OCI-LY3 (cell line): ENCODE measurements around the gene PDLIM4.

Source experiments
- H2AFZ ChIP-seq: fragments of 200-600, 300-600 bp; shearing (Covaris generic); 2 replicates; pipeline ENCODE4 v1.6.0; 2014; ENCODE audit warnings: antibody characterized with exemption, low read depth, low read length
- H3K27ac ChIP-seq: fragments of 200-600, 300-600 bp; sonication (generic); 2 replicates; pipeline ENCODE4 v1.5.1; 2014; ENCODE audit warnings: mild to moderate bottlenecking, low read length, moderate library complexity, mixed read lengths
- H3K27me3 ChIP-seq: fragments of 200-600, 300-600 bp; sonication (generic); 2 replicates; pipeline ENCODE4 v1.6.1; 2014; ENCODE audit warnings: low read depth, low read length, mixed read lengths
- H3K36me3 ChIP-seq: fragments of 200-600, 300-600 bp; sonication (generic); replicated peaks from 2 replicates; pipeline ENCODE3; 2014; ENCODE audit warnings: low read depth, low read length, mixed read lengths
- H3K4me1 ChIP-seq: fragments of 300-600, 200-600 bp; sonication (generic); 2 replicates; pipeline ENCODE4 v1.6.1; 2014; ENCODE audit warnings: low read length, mixed read lengths
- H3K4me2 ChIP-seq: fragments of 200-600, 300-600 bp; sonication (generic); 2 replicates; pipeline ENCODE4 v1.6.1; 2014; ENCODE audit warnings: low read length, mixed read lengths
- H3K4me3 ChIP-seq: fragments of 300-600, 200-600 bp; sonication (generic); 2 replicates; pipeline ENCODE4 v1.5.1; 2014; ENCODE audit warnings: antibody characterized with exemption, mild to moderate bottlenecking, low read length, moderate library complexity
- H3K79me2 ChIP-seq: fragments of 300-600, 200-600 bp; shearing (Covaris generic); 2 replicates; pipeline ENCODE4 v1.6.1; 2014; ENCODE audit warnings: mild to moderate bottlenecking, low read length, mixed read lengths
- H3K9ac ChIP-seq: fragments of 300-600, 200-600 bp; shearing (Covaris generic); 2 replicates; pipeline ENCODE4 v1.6.0; 2014; ENCODE audit warnings: mild to moderate bottlenecking, low read length, moderate library complexity
- H3K9me3 ChIP-seq: fragments of 200-600, 300-600 bp; shearing (Covaris generic); 2 replicates; pipeline ENCODE4 v1.6.1; 2014; ENCODE audit warnings: low read length, mixed read lengths; ENCODE audit not compliant: insufficient read depth
- H4K20me1 ChIP-seq: fragments of 200-600, 300-600 bp; sonication (generic); 2 replicates; pipeline ENCODE4 v1.6.1; 2016; ENCODE audit warnings: low read length, mixed read lengths; ENCODE audit not compliant: insufficient read depth
- EZH2phosphoT487 ChIP-seq: fragments of 200-600 bp; shearing (Covaris generic); IDR thresholded peaks from 2 replicates; pipeline ENCODE4 v1.6.1; 2018; ENCODE audit warnings: antibody characterized with exemption, mixed run types, low read depth
- TF ChIP-seq, protein P1 (sequence below): fragments of 200-600, 300-600 bp; sonication (generic); IDR thresholded peaks from 2 replicates; pipeline ENCODE4 v1.5.1; 2014; ENCODE audit warnings: antibody characterized with exemption, low read length, low read depth

PDLIM4 gene

DNA sequence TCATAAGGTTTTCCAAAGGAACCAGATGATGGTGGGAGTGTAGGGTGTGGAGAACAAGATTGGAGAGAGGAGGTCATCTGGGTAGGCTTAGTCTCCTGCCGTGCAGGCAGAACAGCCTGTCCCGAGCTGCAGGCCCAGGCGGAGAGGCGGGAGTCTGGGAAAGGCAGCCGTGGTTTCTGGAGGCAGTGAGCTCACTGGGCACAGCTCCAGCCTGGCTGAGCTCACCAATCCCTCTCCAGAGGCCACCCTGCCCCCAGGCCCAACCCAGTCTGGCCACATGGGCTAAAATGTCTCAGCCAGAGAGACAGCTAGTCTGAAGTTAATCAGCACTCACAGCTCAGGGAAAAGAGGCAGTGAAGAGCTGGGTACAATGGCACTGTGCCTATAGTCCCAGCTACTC lies 42.2 kb upstream of the PDLIM4 start:
- no peak overlapping the region for H3K27ac ChIP-seq
- no peaks in the 10 kb centered on the region for H3K79me2 ChIP-seq

DNA sequence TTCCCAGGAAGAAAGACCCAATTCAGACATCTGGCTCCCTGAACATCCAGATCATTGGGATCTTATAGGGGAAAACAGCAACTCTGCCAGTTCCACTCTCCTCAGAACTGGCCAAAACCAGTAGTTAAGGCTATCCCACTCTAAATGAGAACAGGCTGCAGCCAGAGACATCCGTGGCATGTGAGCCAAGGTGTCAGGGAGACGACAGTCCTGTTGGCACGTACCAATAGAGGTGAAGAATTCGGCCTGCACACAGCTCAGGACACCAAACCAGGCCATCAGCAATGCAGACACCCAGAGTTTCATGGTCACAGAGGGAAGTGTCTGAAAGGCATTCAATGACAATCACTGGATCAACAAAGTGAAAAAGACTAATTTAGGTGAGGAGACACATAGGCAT lies 39.2 kb upstream of the PDLIM4 start:
- H3K27ac ChIP-seq: no peak overlapping the region
- peaks cover 33% of the 10 kb centered on the region for H3K27me3 ChIP-seq
- TF ChIP-seq EZH2phosphoT487: no peak
- TF ChIP-seq, protein P1, sequence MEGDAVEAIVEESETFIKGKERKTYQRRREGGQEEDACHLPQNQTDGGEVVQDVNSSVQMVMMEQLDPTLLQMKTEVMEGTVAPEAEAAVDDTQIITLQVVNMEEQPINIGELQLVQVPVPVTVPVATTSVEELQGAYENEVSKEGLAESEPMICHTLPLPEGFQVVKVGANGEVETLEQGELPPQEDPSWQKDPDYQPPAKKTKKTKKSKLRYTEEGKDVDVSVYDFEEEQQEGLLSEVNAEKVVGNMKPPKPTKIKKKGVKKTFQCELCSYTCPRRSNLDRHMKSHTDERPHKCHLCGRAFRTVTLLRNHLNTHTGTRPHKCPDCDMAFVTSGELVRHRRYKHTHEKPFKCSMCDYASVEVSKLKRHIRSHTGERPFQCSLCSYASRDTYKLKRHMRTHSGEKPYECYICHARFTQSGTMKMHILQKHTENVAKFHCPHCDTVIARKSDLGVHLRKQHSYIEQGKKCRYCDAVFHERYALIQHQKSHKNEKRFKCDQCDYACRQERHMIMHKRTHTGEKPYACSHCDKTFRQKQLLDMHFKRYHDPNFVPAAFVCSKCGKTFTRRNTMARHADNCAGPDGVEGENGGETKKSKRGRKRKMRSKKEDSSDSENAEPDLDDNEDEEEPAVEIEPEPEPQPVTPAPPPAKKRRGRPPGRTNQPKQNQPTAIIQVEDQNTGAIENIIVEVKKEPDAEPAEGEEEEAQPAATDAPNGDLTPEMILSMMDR: no peak
- H3K4me3 ChIP-seq: no peak overlapping the region
- no peak overlapping the region for H2AFZ ChIP-seq
- H3K36me3 ChIP-seq: no peaks in the 10 kb centered on the region
- no peak overlapping the region for H3K9ac ChIP-seq
- H3K79me2 ChIP-seq: no peaks in the 10 kb centered on the region
- H3K9me3 ChIP-seq: no peaks in the 10 kb centered on the region
- no peak overlapping the region for H3K4me2 ChIP-seq
- H4K20me1 ChIP-seq: no peaks in the 10 kb centered on the region; the same call in 1 of the 2 replicates
- peaks cover 16% of the 10 kb centered on the region for H3K4me1 ChIP-seq

More for the DNA sequence above, 42.2 kb upstream of the PDLIM4 start:
- H3K36me3 ChIP-seq: no peaks in the 10 kb centered on the region
- no peak overlapping the region for H3K4me2 ChIP-seq
- H3K9ac ChIP-seq: no peak overlapping the region
- H4K20me1 ChIP-seq: no peaks in the 10 kb centered on the region
- no peaks in the 10 kb centered on the region for H3K9me3 ChIP-seq
- no peak overlapping the region for H2AFZ ChIP-seq
- peaks cover 16% of the 10 kb centered on the region for H3K27me3 ChIP-seq
- TF ChIP-seq EZH2phosphoT487: no peak
- TF ChIP-seq, protein P1: no peak
- H3K4me1 ChIP-seq: no peaks in the 10 kb centered on the region
- no peak overlapping the region for H3K4me3 ChIP-seq

DNA sequence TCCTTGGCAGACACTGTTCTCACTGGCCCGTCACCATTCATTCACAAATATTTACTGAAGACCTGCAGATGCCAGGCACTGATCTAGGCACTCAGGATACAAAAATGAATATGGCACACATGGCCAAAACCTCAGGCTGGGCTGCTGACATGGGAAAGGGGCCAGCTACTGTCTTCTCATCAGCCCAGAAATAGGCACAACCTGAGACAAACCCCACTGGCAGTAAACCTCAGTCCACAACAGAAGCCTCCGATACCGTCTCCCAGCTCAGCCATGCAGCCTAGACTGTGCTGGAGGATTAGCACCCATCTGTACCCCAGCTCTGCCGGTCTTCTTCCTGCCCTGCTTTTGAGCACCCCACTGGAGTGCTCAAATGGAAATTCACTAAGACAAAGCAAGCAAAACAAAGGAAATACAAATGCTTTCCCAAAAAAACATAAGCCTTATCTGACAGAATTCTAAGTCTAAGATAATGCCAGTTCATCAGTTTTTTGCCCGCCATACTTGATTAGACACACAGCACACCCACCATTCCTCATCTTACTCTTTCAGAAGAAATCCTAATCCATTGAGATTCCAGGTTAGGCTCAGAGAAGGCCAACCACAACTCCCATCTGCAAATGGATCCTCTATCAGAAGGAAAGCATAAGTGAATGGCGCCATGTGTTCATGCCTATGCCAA lies 38.1 kb upstream of the PDLIM4 start:
- H2AFZ ChIP-seq: no peak overlapping the region
- H3K36me3 ChIP-seq: no peaks in the 10 kb centered on the region
- H3K4me3 ChIP-seq: no peak overlapping the region
- H3K4me2 ChIP-seq: no peak overlapping the region
- no peak overlapping the region for H3K27ac ChIP-seq
- H4K20me1 ChIP-seq: peaks cover 6% of the 10 kb centered on the region; the same call in 1 of the 2 replicates
- H3K4me1 ChIP-seq: peaks cover 16% of the 10 kb centered on the region
- no peaks in the 10 kb centered on the region for H3K79me2 ChIP-seq
- H3K9me3 ChIP-seq: no peaks in the 10 kb centered on the region
- no peak for TF ChIP-seq EZH2phosphoT487
- H3K9ac ChIP-seq: no peak overlapping the region
- peaks cover 43% of the 10 kb centered on the region for H3K27me3 ChIP-seq

DNA sequence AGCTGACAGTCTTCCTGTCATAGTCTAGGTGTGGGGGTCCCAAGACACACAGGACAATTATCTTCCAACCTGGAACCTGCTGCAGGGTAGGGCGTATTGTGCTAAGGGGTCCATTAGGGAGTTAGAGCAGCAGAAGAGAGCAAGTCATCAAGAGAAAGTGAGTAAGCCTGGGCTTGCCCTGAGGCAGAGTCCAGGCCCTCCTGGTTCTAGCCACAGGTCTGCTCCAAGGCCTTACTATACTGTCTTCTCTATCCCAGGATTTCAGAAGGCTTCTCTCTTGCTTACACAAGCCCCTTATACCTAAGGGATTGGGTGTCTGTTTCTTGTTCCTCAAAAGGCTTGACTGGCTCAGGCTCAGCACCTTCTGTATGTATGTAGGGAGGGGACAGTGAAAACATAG lies 37.5 kb upstream of the PDLIM4 start:
- no peaks in the 10 kb centered on the region for H3K79me2 ChIP-seq
- H3K4me2 ChIP-seq: no peak overlapping the region
- H3K36me3 ChIP-seq: no peaks in the 10 kb centered on the region
- H3K4me1 ChIP-seq: peaks cover 16% of the 10 kb centered on the region
- H3K9me3 ChIP-seq: no peaks in the 10 kb centered on the region
- H3K27ac ChIP-seq: no peak overlapping the region
- no peak for TF ChIP-seq EZH2phosphoT487
- TF ChIP-seq, protein P1: no peak
- H3K27me3 ChIP-seq: peaks cover 49% of the 10 kb centered on the region
- peaks cover 6% of the 10 kb centered on the region; the same call in 1 of the 2 replicates for H4K20me1 ChIP-seq
- H3K4me3 ChIP-seq: no peak overlapping the region
- no peak overlapping the region for H2AFZ ChIP-seq
- no peak overlapping the region for H3K9ac ChIP-seq
